Uterus (tissue), 4 donors: ENCODE results near the gene SGMS1. TPM values are rescaled to one million over a fixed set of nuclear protein-coding genes. Genes with fewer than 3 reads are reported as not detected.
"Not testable (repeated sequence)": the region's sequence is repeated elsewhere in the genome, so short reads cannot be mapped to it uniquely, and the experiment has no call there.

Experiments
- DNase-seq, 2 donors: peaks; one replicate each; pipeline ENCODE4 v3.0.0-alpha.2; 2019 to 2020
- H3K27ac ChIP-seq, 2 donors: fragments of 200-600 bp; sonication (generic); 1 replicate in 1 of 2; 2 replicates in 1 of 2; pipeline ENCODE4 v1.5.1; 2016 to 2018
- H3K27me3 ChIP-seq, 2 donors: fragments of 200-600 bp; sonication (generic); one replicate each; pipeline ENCODE4 v1.5.1; 2018 to 2019; ENCODE audit warnings: control low read depth in 1 of 2
- H3K36me3 ChIP-seq, 2 donors: fragments of 200-600 bp; sonication (generic); one replicate each; pipeline ENCODE4 v1.5.1; 2019; ENCODE audit warnings: control low read depth in 1 of 2
- H3K4me1 ChIP-seq, 2 donors: fragments of 200-600 bp; sonication (generic); one replicate each; pipeline ENCODE4 v1.5.1; 2018 to 2019; ENCODE audit warnings: control low read depth in 1 of 2
- H3K4me3 ChIP-seq, 2 donors: fragments of 200-600 bp; sonication (generic); 1 replicate in 1 of 2; 2 replicates in 1 of 2; pipeline ENCODE4 v1.5.1; 2018 to 2019; ENCODE audit warnings: mild to moderate bottlenecking in 1 of 2
- H3K9me3 ChIP-seq, 2 donors: fragments of 200-600 bp; sonication (generic); one replicate each; pipeline ENCODE4 v1.5.1; 2019; ENCODE audit warnings: control low read depth in 1 of 2
- POLR2A ChIP-seq, 2 donors: fragments of 450-650 bp; IDR thresholded peaks; one replicate each; pipeline ENCODE4 v1.6.1; 2016; ENCODE audit warnings: antibody characterized with exemption in 2 of 2, mild to moderate bottlenecking in 1 of 2, moderate library complexity in 1 of 2
- intact Hi-C: fragments of 100-400 bp; cut with DNase I; formaldehyde crosslinking; loops from one replicate; pipeline ENCODE4 v1.15.1; 2023; ENCODE audit warnings: low total_unique reads
- total RNA-seq, 4 donors: library from RNA; depleted of rRNA in 3 of 4; stranded (reverse); fragments of >200 nt in 3 of 4; gene quantifications; one replicate each; pipeline versions ENCODE4 v1.1.0 to v1.2.4, GENCODE V29; 2014 to 2023
- TF ChIP-seq, protein P1 (sequence below), 4 experiments: fragments of 200-600 bp in 2 of 4; fragments of 450-650 bp in 2 of 4; sonication (generic) in 2 of 4; IDR thresholded peaks; one replicate each; pipeline ENCODE4 v1.5.1; 2016 to 2019; ENCODE audit warnings: antibody characterized with exemption in 4 of 4, mild to moderate bottlenecking in 2 of 4, moderate library complexity in 1 of 4
- donor health status: DM: yes; HTN: yes; CAD: no.

The SGMS1 gene
- total RNA-seq, 4 donors from 2014 or later, result 38.0 to 102 (median 57.7) TPM

DNA sequence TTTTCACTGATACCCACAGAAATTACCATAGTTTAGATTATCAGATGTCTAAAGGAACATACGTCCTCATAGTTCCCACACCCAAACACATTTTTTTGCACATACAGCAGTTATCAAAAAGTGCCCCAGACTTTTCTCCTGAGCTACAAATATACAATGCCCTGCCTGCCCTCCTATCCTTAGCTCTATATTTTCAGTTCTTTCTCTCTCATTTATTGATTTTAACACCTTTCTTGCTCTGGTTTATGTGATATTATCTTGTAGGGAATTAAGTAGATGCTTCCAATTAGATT is 25.1 kb upstream of the SGMS1 start:
- Histone ChIP-seq H3K27ac (no peak overlapping the region), H3K4me3 (no peak overlapping the region), H3K27me3 (no peaks in the 10 kb centered on the region), H3K9me3 (no peaks in the 10 kb centered on the region), H3K36me3 (no peaks in the 10 kb centered on the region), H3K4me1 (no peaks in the 10 kb centered on the region)
- TF ChIP-seq, protein P1, sequence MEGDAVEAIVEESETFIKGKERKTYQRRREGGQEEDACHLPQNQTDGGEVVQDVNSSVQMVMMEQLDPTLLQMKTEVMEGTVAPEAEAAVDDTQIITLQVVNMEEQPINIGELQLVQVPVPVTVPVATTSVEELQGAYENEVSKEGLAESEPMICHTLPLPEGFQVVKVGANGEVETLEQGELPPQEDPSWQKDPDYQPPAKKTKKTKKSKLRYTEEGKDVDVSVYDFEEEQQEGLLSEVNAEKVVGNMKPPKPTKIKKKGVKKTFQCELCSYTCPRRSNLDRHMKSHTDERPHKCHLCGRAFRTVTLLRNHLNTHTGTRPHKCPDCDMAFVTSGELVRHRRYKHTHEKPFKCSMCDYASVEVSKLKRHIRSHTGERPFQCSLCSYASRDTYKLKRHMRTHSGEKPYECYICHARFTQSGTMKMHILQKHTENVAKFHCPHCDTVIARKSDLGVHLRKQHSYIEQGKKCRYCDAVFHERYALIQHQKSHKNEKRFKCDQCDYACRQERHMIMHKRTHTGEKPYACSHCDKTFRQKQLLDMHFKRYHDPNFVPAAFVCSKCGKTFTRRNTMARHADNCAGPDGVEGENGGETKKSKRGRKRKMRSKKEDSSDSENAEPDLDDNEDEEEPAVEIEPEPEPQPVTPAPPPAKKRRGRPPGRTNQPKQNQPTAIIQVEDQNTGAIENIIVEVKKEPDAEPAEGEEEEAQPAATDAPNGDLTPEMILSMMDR (IDR thresholded peaks at IDR 0.05), result no peak
- no peak for TF ChIP-seq POLR2A (IDR thresholded peaks at IDR 0.05)
- no peak for DNase-seq
- intact Hi-C loops, result no loop called here

DNA sequence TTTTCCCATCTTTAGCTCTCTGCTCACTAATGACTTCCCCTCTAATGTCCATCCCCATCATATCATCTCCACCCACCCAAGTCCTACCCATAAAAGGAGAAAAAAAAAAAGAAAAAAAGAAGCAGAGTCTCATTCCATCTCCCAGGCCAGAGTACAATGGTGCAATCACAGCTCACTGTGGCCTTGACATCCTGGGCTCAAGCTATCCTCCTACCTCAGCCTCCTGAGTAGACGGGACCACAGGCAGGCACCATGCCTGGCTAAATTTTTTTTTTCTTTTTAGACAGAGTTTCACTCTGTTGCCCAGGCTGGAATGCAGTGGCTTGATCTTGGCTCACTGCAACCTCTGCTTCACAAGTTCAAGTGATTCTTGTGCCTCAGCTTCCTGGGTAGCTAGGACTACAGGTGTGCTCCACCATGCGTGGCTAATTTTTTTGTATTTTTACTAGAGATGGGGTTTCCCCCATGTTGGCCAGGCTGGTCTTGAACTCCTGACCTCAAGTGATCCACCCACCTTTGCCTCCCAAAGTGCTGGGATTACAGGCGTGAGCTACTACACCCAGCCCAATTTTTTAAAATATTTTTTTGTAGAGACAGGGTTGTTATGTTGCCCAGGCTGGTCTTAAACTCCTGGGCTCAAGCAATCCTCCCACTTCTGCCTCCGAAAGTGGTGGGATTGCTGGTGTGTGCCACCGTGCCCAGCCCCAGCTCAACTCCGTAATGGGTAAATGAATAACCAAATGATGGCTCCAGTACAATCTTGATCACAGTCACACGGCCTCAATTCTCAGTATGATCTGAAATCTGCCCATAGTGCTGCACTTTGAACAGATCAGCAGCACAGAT is 24.6 kb upstream of the SGMS1 start:
- H3K36me3 ChIP-seq, result no peaks in the 10 kb centered on the region
- intact Hi-C loops, result no loop called here
- no peak for DNase-seq
- H3K27me3 ChIP-seq, result no peaks in the 10 kb centered on the region
- no peak overlapping the region for H3K27ac ChIP-seq
- no peak overlapping the region for H3K4me3 ChIP-seq
- TF ChIP-seq, protein P1 (IDR thresholded peaks at IDR 0.05), result no peak
- no peak for TF ChIP-seq POLR2A (IDR thresholded peaks at IDR 0.05)
- H3K9me3 ChIP-seq, result no peaks in the 10 kb centered on the region
- H3K4me1 ChIP-seq, result no peaks in the 10 kb centered on the region

DNA sequence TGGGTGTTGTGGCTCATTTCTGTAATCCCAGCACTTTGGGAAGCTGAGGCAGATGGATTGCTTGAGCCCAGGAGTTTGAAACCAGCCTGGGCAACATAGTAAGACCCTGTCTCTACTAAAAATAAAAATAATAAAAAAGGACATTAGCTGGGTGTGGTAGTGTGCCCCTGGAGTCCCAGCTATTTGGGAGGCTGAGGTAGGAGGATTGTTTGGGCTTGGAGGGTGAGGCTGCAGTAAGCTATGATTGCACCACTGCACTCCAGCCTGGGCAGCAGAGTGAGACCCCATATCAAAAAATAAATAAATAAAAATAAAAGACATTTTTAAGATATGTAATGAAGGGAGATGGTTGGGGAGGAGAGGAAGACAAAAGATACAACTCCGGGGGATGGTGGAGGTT is 23.6 kb upstream of the SGMS1 start:
- DNase-seq, H3K4me3 ChIP-seq, H3K4me1 ChIP-seq, H3K9me3 ChIP-seq, H3K27me3 ChIP-seq, H3K36me3 ChIP-seq, intact Hi-C loops, H3K27ac ChIP-seq: not testable (repeated sequence)

DNA sequence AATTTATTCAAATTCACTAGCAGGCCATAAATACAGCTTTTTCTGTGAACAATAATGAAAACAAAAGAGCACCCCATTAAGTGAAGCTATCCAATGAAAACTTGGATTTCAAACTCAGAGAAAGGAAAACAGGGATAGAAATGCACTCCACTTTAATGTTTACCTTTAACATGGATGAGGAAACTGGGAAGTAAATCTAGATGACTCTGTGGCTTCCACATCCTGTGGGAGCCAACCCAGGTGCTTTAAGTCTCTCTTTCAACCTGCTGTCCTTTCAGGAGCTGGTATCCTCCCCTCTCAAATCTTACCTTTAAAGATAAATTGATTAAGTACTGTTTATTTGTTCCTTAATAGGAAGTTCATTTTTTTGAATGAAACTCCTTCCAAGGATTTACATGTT is 21.5 kb upstream of the SGMS1 start:
- Histone ChIP-seq H3K9me3 (no peaks in the 10 kb centered on the region), H3K36me3 (no peaks in the 10 kb centered on the region), H3K4me1 (no peaks in the 10 kb centered on the region), H3K4me3 (no peak overlapping the region), H3K27ac (no peak overlapping the region), H3K27me3 (no peaks in the 10 kb centered on the region)
- intact Hi-C loops, result no loop called here
- DNase-seq, result no peak
- TF ChIP-seq, protein P1 (IDR thresholded peaks at IDR 0.05), result no peak
- no peak for TF ChIP-seq POLR2A (IDR thresholded peaks at IDR 0.05)

DNA sequence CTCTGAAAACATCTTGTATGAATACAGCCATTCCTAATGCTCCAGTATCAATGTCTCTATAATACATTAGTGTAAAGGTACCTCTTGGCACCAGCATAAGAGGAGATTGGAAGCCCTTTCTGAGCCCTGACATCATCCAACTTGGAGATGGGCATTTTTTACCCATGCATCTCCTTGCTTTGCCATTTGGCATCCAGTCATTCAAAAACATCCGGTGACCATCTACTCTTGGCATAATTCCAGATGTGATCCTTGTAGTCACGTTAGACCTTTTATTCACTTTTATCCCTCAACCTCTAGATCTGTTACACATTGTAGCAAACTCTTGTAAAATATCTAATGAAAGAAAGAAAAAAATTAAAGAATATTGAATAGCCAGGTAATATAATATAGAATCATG is 17.9 kb upstream of the SGMS1 start:
- no peak for TF ChIP-seq POLR2A (IDR thresholded peaks at IDR 0.05)
- TF ChIP-seq, protein P1 (IDR thresholded peaks at IDR 0.05), result no peak
- Histone ChIP-seq H3K27me3 (no peaks in the 10 kb centered on the region), H3K4me3 (no peak overlapping the region), H3K9me3 (no peaks in the 10 kb centered on the region), H3K27ac (no peak overlapping the region), H3K36me3 (no peaks in the 10 kb centered on the region), H3K4me1 (no peaks in the 10 kb centered on the region)
- DNase-seq, result no peak
- intact Hi-C loops, result no loop called here

DNA sequence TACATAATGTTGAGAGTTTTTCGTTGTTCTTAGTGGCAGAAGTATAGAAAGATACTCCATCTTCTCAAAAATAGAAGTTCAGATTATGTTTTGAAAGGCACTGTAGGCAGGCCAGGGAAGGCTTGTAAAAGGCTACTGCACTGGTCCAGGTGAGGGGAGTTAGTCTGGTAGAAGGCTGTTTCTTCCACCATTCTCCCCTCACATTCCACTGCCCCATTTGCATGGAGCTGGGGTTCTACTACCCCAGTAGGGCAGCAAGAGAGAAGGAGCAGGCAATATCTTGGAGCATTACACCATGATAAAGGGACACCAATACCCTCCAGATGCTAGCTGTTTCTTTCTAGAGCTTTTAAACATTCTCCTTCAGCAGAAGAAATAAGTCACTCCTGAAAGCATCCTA is 16.5 kb upstream of the SGMS1 start:
- H3K27ac ChIP-seq, result no peak overlapping the region
- H3K4me1 ChIP-seq, result no peaks in the 10 kb centered on the region
- no peaks in the 10 kb centered on the region for H3K27me3 ChIP-seq
- no peak for DNase-seq
- no peaks in the 10 kb centered on the region for H3K9me3 ChIP-seq
- TF ChIP-seq, protein P1 (IDR thresholded peaks at IDR 0.05), result no peak
- TF ChIP-seq POLR2A (IDR thresholded peaks at IDR 0.05), result no peak
- H3K36me3 ChIP-seq, result no peaks in the 10 kb centered on the region
- no peak overlapping the region for H3K4me3 ChIP-seq
- intact Hi-C loops, result no loop called here
